Measurements from ENCODE around the gene C1QC.

Gene C1QC

GRCh38 chr1:22650089-22650693, 6.8 kb downstream of the C1QC start:
- no peaks in the 10 kb centered on the region for H3K36me3 ChIP-seq (ENCODE audit: insufficient read depth, low read length)
- H3K79me2 ChIP-seq (ENCODE audit: control insufficient read depth, insufficient read depth, low read length, unreplicated experiment) = no peaks in the 10 kb centered on the region
- H3K27ac ChIP-seq (ENCODE audit: low read depth, low read length) = no peak overlapping the region
- H3K4me1 ChIP-seq (ENCODE audit: control insufficient read depth, insufficient read depth, low read length, unreplicated experiment) = peaks cover 10% of the 10 kb centered on the region
- no peak overlapping the region for H2AFZ ChIP-seq (ENCODE audit: low read length, unreplicated experiment)
- H3K27me3 ChIP-seq (ENCODE audit: insufficient read depth, low read length) = peaks cover 25% of the 10 kb centered on the region
- no peak overlapping the region for H3K4me3 ChIP-seq (ENCODE audit: low read depth, low read length)

DNA sequence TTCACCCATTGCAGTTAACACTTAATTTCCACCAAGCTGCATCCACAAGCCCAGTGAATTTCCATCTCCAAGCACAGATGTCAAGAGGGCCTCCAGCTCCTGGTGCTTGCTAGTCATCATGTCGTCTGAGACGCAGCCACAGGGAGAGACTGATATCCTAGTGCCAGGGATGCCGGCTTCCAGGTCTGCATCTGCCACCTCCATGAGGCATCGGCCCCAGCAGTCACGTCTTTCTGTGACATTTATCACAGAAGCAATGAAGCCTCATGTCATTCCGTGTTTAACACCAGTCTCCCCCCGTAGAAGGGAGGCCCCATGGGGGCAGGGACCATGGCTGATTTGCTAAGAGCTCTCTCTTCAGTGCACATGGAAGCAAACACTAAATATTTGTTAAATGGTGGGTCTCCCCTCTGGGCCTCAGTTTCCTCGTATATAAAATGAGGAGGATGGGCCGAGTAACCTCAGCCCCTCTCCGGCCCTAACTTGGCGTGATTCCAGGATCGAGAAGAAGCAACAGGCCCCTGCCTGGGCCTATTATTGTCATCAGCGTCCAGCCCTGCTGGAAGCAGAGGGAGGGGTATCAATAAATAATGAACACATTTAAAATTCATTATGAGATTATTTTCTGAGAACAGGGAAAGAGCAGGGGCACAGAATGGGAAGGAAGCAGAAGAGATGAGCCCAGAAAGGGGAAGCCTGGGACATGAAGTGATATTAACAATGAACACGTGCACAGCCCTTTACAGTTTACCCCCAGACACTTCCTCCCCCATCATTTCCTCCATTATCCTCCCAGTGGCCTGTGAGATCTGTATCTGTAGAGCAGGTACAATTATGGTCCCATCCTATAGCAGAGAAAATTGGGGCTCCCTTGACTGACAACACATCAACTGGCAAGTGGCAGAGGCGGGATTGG, 8.8 kb downstream of the C1QC start:
- Histone ChIP-seq H3K4me3 (ENCODE audit: low read depth, low read length) (no peak overlapping the region), H2AFZ (ENCODE audit: low read length, unreplicated experiment) (no peak overlapping the region), H3K4me1 (ENCODE audit: control insufficient read depth, insufficient read depth, low read length, unreplicated experiment) (no peaks in the 10 kb centered on the region), H3K27me3 (ENCODE audit: insufficient read depth, low read length) (peaks cover 45% of the 10 kb centered on the region), H3K36me3 (ENCODE audit: insufficient read depth, low read length) (no peaks in the 10 kb centered on the region), H3K27ac (ENCODE audit: low read depth, low read length) (no peak overlapping the region), H3K79me2 (ENCODE audit: control insufficient read depth, insufficient read depth, low read length, unreplicated experiment) (no peaks in the 10 kb centered on the region)

DNA sequence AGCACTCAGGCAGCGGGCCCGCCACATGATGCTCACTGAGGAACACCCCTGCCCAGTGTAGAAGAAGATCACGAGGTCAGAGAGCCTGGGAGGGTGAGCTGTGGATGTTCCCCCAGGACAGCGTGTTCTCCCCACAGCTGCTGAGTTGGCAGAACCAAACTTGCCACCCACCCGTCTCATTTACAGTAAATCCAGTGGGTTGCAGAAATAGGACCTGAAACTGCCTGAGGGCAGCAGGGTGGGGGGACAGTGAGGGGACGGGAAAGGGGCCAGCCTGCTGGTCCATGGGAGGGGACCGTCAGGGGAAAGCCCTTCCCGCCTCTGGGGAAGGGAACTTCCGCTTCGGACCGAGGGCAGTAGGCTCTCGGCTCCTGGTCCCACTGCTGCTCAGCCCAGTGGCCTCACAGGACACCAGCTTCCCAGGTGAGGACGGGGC, 9.5 kb downstream of the C1QC start, which contains the start of gene C1QB:
C1QB (plus strand) TSS at position 356 of the 436 bp plus-strand sequence. CDS start 6,227 bp downstream, outside the sequence.
- no peak within 1 kb of the TSS for H3K4me3 ChIP-seq (ENCODE audit: low read depth, low read length)
- no peak within 1 kb of the TSS for H2AFZ ChIP-seq (ENCODE audit: low read length, unreplicated experiment)

DNA sequence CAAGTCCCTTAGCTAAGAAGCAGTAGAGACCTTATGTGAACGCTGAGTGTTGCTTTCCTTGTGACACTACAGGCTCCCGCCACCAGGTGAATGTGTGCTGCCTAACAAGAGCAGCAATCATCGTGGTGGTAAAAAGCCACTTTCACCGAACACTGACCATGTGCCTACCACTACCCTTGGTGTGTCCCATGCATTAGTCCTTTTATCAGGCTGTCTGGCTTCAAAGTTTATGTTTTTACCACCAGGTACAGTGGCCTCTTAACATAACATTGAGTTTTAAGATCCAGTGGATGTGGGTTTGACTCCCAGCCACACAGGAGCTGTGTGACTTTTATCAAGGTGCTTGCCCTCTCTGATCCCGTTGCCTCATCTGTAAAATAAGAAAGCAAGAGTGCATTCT, 11.3 kb downstream of the C1QC start:
- Histone ChIP-seq H3K27me3 (ENCODE audit: insufficient read depth, low read length) (peaks cover 58% of the 10 kb centered on the region), H3K36me3 (ENCODE audit: insufficient read depth, low read length) (no peaks in the 10 kb centered on the region), H3K79me2 (ENCODE audit: control insufficient read depth, insufficient read depth, low read length, unreplicated experiment) (no peaks in the 10 kb centered on the region), H3K4me3 (ENCODE audit: low read depth, low read length) (no peak overlapping the region), H3K4me1 (ENCODE audit: control insufficient read depth, insufficient read depth, low read length, unreplicated experiment) (no peaks in the 10 kb centered on the region), H2AFZ (ENCODE audit: low read length, unreplicated experiment) (no peak overlapping the region), H3K27ac (ENCODE audit: low read depth, low read length) (no peak overlapping the region)

More for the DNA sequence above, 9.5 kb downstream of the C1QC start, which contains the start of gene C1QB:
- Histone ChIP-seq H3K27ac (ENCODE audit: low read depth, low read length) (no peak within 1 kb of the TSS), H3K27me3 (ENCODE audit: insufficient read depth, low read length) (peaks cover 51% of the 10 kb centered on the region), H3K4me1 (ENCODE audit: control insufficient read depth, insufficient read depth, low read length, unreplicated experiment) (no peaks in the 10 kb centered on the region), H3K36me3 (ENCODE audit: insufficient read depth, low read length) (no peaks in the 10 kb centered on the region), H3K79me2 (ENCODE audit: control insufficient read depth, insufficient read depth, low read length, unreplicated experiment) (no peaks in the 10 kb centered on the region)

DNA sequence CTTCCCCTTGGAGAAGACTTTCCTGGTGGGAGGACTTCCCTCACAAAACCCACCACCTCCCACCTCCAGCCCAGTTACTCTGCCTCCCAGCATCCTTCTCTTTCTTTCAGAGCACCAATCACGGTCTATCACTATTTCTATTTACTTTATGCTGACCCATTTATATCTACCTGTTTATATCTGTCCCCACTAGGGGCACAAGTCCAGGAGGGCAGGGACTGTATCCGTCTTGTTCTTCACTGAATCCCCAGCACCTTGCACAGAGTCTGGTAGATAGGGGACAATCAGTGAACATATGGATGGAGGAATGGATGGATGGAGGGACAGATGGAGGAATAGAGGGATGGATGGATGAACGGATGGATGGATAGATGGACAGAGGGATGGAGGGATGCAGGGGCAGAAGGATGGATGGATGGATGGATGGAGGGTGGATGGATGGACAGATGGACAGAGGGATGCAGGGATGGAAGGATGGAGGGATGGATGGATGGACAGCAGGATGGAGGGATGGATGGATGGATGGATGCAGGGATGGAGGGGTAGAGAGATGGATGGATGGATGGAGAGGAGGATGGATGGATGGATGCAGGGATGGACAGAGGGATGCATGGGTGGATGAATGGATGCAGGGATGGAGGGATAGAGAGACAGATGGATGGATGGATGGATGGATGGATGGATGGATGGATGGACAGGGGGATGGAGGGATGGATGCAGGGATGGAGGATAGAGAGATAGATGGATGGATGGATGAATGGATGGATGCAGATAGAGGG, 15.1 kb downstream of the C1QC start:
- peaks cover 61% of the 10 kb centered on the region for H3K27me3 ChIP-seq (ENCODE audit: insufficient read depth, low read length)
- no peaks in the 10 kb centered on the region for H3K79me2 ChIP-seq (ENCODE audit: control insufficient read depth, insufficient read depth, low read length, unreplicated experiment)
- H3K36me3 ChIP-seq (ENCODE audit: insufficient read depth, low read length) = no peaks in the 10 kb centered on the region
- no peak overlapping the region for H3K4me3 ChIP-seq (ENCODE audit: low read depth, low read length)
- H3K4me1 ChIP-seq (ENCODE audit: control insufficient read depth, insufficient read depth, low read length, unreplicated experiment) = no peaks in the 10 kb centered on the region
- no peak overlapping the region for H3K27ac ChIP-seq (ENCODE audit: low read depth, low read length)
- H2AFZ ChIP-seq (ENCODE audit: low read length, unreplicated experiment) = no peak overlapping the region

- Histone ChIP-seq H3K36me3 (ENCODE audit: insufficient read depth, low read length) (no peaks in the 10 kb centered on the region), H2AFZ (ENCODE audit: low read length, unreplicated experiment) (no peak overlapping the region), H3K4me1 (ENCODE audit: control insufficient read depth, insufficient read depth, low read length, unreplicated experiment) (no peaks in the 10 kb centered on the region), H3K79me2 (ENCODE audit: control insufficient read depth, insufficient read depth, low read length, unreplicated experiment) (no peaks in the 10 kb centered on the region), H3K27me3 (ENCODE audit: insufficient read depth, low read length) (peaks cover 40% of the 10 kb centered on the region), H3K27ac (ENCODE audit: low read depth, low read length) (no peak overlapping the region), H3K4me3 (ENCODE audit: low read depth, low read length) (no peak overlapping the region)
These were observed 17.3 kb downstream of the C1QC start for GRCh38 chr1:22660716-22661241.

GRCh38 chr1:22661880-22662279, 18.4 kb downstream of the C1QC start:
- no peak overlapping the region for H3K27ac ChIP-seq (ENCODE audit: low read depth, low read length)
- H3K27me3 ChIP-seq (ENCODE audit: insufficient read depth, low read length) = peaks cover 32% of the 10 kb centered on the region
- no peaks in the 10 kb centered on the region for H3K4me1 ChIP-seq (ENCODE audit: control insufficient read depth, insufficient read depth, low read length, unreplicated experiment)
- H3K36me3 ChIP-seq (ENCODE audit: insufficient read depth, low read length) = no peaks in the 10 kb centered on the region
- H3K79me2 ChIP-seq (ENCODE audit: control insufficient read depth, insufficient read depth, low read length, unreplicated experiment) = no peaks in the 10 kb centered on the region
- no peak overlapping the region for H3K4me3 ChIP-seq (ENCODE audit: low read depth, low read length)
- no peak overlapping the region for H2AFZ ChIP-seq (ENCODE audit: low read length, unreplicated experiment)

DNA sequence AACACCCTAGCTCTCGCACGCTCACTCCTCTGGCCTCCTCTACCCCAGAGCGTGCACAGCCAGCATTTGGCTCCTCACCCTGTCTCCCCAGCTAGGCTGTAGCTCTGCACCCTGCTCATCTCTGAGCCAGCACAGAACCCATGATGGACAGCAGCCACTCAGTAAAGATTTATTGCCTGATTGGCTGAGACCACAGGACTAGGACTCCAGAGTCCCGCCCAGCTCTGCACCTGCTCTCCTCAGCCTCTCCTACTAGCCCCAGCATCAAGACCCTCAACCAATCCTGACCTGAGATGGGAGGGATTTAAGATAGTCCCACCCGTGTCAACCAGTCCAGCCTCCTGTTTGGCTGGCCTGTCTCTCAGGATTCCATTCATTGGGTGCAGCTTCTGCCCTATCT, 18.9 kb downstream of the C1QC start:
- Histone ChIP-seq H3K79me2 (ENCODE audit: control insufficient read depth, insufficient read depth, low read length, unreplicated experiment) (no peaks in the 10 kb centered on the region), H2AFZ (ENCODE audit: low read length, unreplicated experiment) (no peak overlapping the region), H3K27me3 (ENCODE audit: insufficient read depth, low read length) (peaks cover 32% of the 10 kb centered on the region), H3K27ac (ENCODE audit: low read depth, low read length) (no peak overlapping the region), H3K36me3 (ENCODE audit: insufficient read depth, low read length) (no peaks in the 10 kb centered on the region), H3K4me1 (ENCODE audit: control insufficient read depth, insufficient read depth, low read length, unreplicated experiment) (no peaks in the 10 kb centered on the region), H3K4me3 (ENCODE audit: low read depth, low read length) (no peak overlapping the region)

GRCh38 chr1:22662986-22663408, 19.6 kb downstream of the C1QC start:
- H3K4me3 ChIP-seq (ENCODE audit: low read depth, low read length) = no peak overlapping the region
- H3K4me1 ChIP-seq (ENCODE audit: control insufficient read depth, insufficient read depth, low read length, unreplicated experiment) = no peaks in the 10 kb centered on the region
- H3K27ac ChIP-seq (ENCODE audit: low read depth, low read length) = no peak overlapping the region
- H2AFZ ChIP-seq (ENCODE audit: low read length, unreplicated experiment) = no peak overlapping the region
- peaks cover 33% of the 10 kb centered on the region for H3K27me3 ChIP-seq (ENCODE audit: insufficient read depth, low read length)
- H3K79me2 ChIP-seq (ENCODE audit: control insufficient read depth, insufficient read depth, low read length, unreplicated experiment) = no peaks in the 10 kb centered on the region
- no peaks in the 10 kb centered on the region for H3K36me3 ChIP-seq (ENCODE audit: insufficient read depth, low read length)

- H3K79me2 ChIP-seq (ENCODE audit: control insufficient read depth, insufficient read depth, low read length, unreplicated experiment) = no peaks in the 10 kb centered on the region
- H3K4me3 ChIP-seq (ENCODE audit: low read depth, low read length) = no peak overlapping the region
- H3K27me3 ChIP-seq (ENCODE audit: insufficient read depth, low read length) = peaks cover 39% of the 10 kb centered on the region
- no peak overlapping the region for H2AFZ ChIP-seq (ENCODE audit: low read length, unreplicated experiment)
- H3K27ac ChIP-seq (ENCODE audit: low read depth, low read length) = no peak overlapping the region
- no peaks in the 10 kb centered on the region for H3K4me1 ChIP-seq (ENCODE audit: control insufficient read depth, insufficient read depth, low read length, unreplicated experiment)
- no peaks in the 10 kb centered on the region for H3K36me3 ChIP-seq (ENCODE audit: insufficient read depth, low read length)
These were observed 22.3 kb downstream of the C1QC start for GRCh38 chr1:22665752-22666151.
